ENCODE measurements around the gene ALX4. TPM values are rescaled to one million over a fixed set of nuclear protein-coding genes. Genes with fewer than 3 reads are reported as not detected.
A peak's percentile ranks its signal among the peaks of the same experiment; 100 is the strongest.

ALX4 gene
- total and polyA plus RNA-seq, 2 of the 8 experiments (the other 6 are each of a cell fraction or from before 2014, with no cell fraction given): not detected

DNA sequence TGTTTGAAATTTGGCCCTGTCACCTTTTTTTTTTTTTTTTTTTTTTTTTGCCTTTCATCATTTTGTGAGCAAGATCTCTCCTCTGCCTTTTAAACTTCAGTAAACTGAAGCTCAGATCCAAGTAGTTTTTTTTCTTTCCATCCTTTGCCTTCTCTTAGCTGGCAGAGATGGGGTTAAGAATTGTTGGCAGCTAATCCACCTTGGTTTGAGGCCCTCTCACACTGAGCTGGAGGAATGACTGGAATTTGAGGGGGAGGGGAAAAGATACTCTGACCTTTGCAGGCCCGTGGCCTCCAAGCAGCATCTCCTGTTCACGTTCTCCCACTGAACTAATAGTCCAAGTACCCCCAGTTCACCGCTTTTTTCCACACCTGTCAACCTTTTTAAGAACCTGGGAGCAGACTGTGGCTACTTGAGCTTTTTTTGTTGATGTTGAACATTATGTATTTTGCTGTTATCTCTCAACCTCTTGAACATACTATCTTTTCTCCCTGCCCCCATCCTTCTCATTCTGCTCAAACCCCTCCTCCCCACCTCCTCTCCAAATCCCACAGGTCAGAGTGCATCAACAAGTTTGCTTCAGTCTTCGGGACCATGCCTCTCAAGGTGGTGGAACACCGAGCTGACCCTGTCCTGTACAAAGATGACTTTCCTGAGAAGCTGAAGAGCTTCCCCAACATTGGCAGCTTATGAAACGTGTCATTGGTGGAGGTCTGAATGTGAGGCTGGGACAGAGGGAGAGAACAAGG, 66.2 kb downstream of the ALX4 start (continued):
- TF ChIP-seq CBX8 (IDR thresholded peaks at IDR 0.05; ENCODE audit: borderline replicate concordance, low read depth, low read length) (no peak), TBP (IDR thresholded peaks at IDR 0.05; ENCODE audit: low read depth, low read length) (0 out of 2 replicates have a peak, but pooled peaks have one; percentile 14), NANOG (IDR thresholded peaks at IDR 0.05; ENCODE audit: insufficient read depth, low read depth, low read length, poor library complexity, severe bottlenecking) (peak; percentile 53), CHD2 (IDR thresholded peaks at IDR 0.05; ENCODE audit: low read length) (peak; percentile 66), GTF2F1 (IDR thresholded peaks at IDR 0.05; ENCODE audit: borderline replicate concordance, low read depth, low read length) (no peak), KDM1A (IDR thresholded peaks at IDR 0.05; ENCODE audit: borderline replicate concordance, low read length) (peak; percentile 75; the same call in 1 of the 2 replicates), POLR2A (IDR thresholded peaks at IDR 0.05; ENCODE audit: control extremely low read depth in 1 of 2, low read depth in 2 of 2, low read length in 2 of 2) (peak in 1 of 2 experiments; percentile 58; a peak in 1 of 3 replicates), ZNF274 (IDR thresholded peaks at IDR 0.05; ENCODE audit: borderline replicate concordance, extremely low read depth, low read length) (no peak), POLR2AphosphoS5 (IDR thresholded peaks at IDR 0.05; ENCODE audit: low read depth, low read length) (peak; percentile 52; the same call in 1 of the 2 replicates), RNF2 (IDR thresholded peaks at IDR 0.05; ENCODE audit: borderline replicate concordance, low read depth, low read length, missing control alignments, poor library complexity, severe bottlenecking) (no peak), CBX5 (IDR thresholded peaks at IDR 0.05; ENCODE audit: low read depth, low read length) (no peak), BACH1 (IDR thresholded peaks at IDR 0.05; ENCODE audit: low read length) (0 out of 2 replicates have a peak, but pooled peaks have one; percentile 11), YY1 (IDR thresholded peaks at IDR 0.05; ENCODE audit: low read depth, low read length) (peak; percentile 64; the same call in 1 of the 2 replicates), SRF (IDR thresholded peaks at IDR 0.05; ENCODE audit: low read depth, low read length) (no peak), SAP30 (IDR thresholded peaks at IDR 0.05; ENCODE audit: insufficient read depth, insufficient replicate concordance, low read length) (no peak), TCF12 (IDR thresholded peaks at IDR 0.05; ENCODE audit: low read depth, low read length) (peak; percentile 73; the same call in 1 of the 2 replicates), SP1 (IDR thresholded peaks at IDR 0.05; ENCODE audit: low read depth, low read length) (peak; percentile 99), BCL11A (IDR thresholded peaks at IDR 0.05; ENCODE audit: low read depth in 2 of 2, low read length in 2 of 2) (peak in 1 of 2 experiments; percentile 57), RXRA (IDR thresholded peaks at IDR 0.05; ENCODE audit: insufficient read depth, low read depth, low read length) (peak; percentile 88; the same call in 1 of the 2 replicates)
- TF ChIP-seq, protein P1, sequence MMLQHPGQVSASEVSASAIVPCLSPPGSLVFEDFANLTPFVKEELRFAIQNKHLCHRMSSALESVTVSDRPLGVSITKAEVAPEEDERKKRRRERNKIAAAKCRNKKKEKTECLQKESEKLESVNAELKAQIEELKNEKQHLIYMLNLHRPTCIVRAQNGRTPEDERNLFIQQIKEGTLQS (IDR thresholded peaks at IDR 0.05; ENCODE audit: insufficient read depth, low read depth, low read length): no peak
- TF ChIP-seq, protein P2, sequence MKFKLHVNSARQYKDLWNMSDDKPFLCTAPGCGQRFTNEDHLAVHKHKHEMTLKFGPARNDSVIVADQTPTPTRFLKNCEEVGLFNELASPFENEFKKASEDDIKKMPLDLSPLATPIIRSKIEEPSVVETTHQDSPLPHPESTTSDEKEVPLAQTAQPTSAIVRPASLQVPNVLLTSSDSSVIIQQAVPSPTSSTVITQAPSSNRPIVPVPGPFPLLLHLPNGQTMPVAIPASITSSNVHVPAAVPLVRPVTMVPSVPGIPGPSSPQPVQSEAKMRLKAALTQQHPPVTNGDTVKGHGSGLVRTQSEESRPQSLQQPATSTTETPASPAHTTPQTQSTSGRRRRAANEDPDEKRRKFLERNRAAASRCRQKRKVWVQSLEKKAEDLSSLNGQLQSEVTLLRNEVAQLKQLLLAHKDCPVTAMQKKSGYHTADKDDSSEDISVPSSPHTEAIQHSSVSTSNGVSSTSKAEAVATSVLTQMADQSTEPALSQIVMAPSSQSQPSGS (IDR thresholded peaks at IDR 0.05; ENCODE audit: low read length): no peak
